T-helper 1 cell treated with Interleukin-12 subunit alpha and Interleukin-12 subunit beta and Interleukin-4 antibody, amounts not matched to agents 30 μg/mL and 1 μg/mL, for 36 hours (primary cell): ENCODE results near the gene BTD.

Experiments used
- H3K27ac Mint-ChIP-seq: one replicate; pipeline ENCODE4 v1.8.0; 2021; ENCODE audit warnings: mild to moderate bottlenecking, mixed read lengths
- H3K27me3 Mint-ChIP-seq: one replicate; pipeline ENCODE4 v1.8.0; 2021; ENCODE audit warnings: low read depth, mixed read lengths
- H3K36me3 Mint-ChIP-seq: one replicate; pipeline ENCODE4 v1.8.0; 2021; ENCODE audit warnings: low read depth, mixed read lengths
- H3K4me1 Mint-ChIP-seq: one replicate; pipeline ENCODE4 v1.8.0; 2021; ENCODE audit warnings: low read depth, mixed read lengths
- H3K4me3 Mint-ChIP-seq: one replicate; pipeline ENCODE4 v1.8.0; 2021; ENCODE audit warnings: mild to moderate bottlenecking, moderate library complexity, mixed read lengths
- H3K9me3 Mint-ChIP-seq: one replicate; pipeline ENCODE4 v1.8.0; 2021; ENCODE audit warnings: mixed read lengths

BTD gene

GRCh38 chr3:15637131-15637951 lies 35.8 kb downstream of the BTD start:
- peak overlapping the region; percentile 73 for H3K27ac Mint-ChIP-seq
- peaks cover 42% of the 10 kb centered on the region for H3K4me1 Mint-ChIP-seq
- H3K36me3 Mint-ChIP-seq, result peaks cover 2% of the 10 kb centered on the region
- H3K4me3 Mint-ChIP-seq, result peak overlapping the region; percentile 29
- no peaks in the 10 kb centered on the region for H3K27me3 Mint-ChIP-seq
- no peaks in the 10 kb centered on the region for H3K9me3 Mint-ChIP-seq

DNA sequence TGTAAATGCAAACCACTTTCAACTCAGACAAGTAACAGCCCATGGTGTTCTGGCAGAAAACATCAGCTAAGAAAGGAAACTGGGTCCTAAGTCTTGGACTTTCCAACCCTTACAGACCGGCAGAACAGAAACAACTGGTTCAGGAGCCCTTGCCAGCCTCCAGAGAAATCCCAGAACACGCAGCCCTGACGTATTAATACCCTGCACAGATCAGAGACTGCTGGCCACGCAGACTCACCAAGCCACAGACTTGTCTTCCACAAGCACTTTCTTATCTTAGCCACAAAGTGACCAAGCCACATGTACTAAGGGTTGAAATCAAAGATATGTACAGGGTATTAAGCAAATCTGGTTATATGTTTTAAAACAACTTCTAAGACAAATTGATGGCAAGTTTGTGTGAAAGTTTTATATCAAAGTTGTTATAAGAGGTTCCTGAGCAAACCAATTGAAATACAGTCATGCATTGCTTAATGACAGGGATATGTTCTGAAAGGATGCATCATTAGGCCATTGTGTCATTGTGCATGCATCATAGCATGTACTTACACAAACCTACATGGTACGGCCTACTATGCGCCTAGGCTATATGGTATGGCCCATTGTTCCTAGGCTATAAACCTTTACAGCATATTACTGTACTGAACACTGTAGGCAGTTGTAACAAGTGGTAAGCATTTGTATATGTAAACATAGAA lies 36.8 kb downstream of the BTD start:
- Mint-ChIP-seq H3K4me1 (peaks cover 42% of the 10 kb centered on the region), H3K27ac (peak overlapping the region; percentile 73), H3K4me3 (no peak overlapping the region), H3K9me3 (no peaks in the 10 kb centered on the region), H3K27me3 (no peaks in the 10 kb centered on the region), H3K36me3 (peaks cover 4% of the 10 kb centered on the region)

- H3K9me3 Mint-ChIP-seq, result no peaks in the 10 kb centered on the region
- no peak overlapping the region for H3K4me3 Mint-ChIP-seq
- peaks cover 7% of the 10 kb centered on the region for H3K36me3 Mint-ChIP-seq
- peaks cover 42% of the 10 kb centered on the region for H3K4me1 Mint-ChIP-seq
- no peaks in the 10 kb centered on the region for H3K27me3 Mint-ChIP-seq
- H3K27ac Mint-ChIP-seq, result no peak overlapping the region
Measured at GRCh38 chr3:15638891-15639262, 37.3 kb downstream of the BTD start.

GRCh38 chr3:15645246-15645645 lies 43.7 kb downstream of the BTD start:
- Mint-ChIP-seq H3K27ac (no peak overlapping the region), H3K27me3 (peaks cover 8% of the 10 kb centered on the region), H3K4me3 (no peak overlapping the region), H3K4me1 (peaks cover 50% of the 10 kb centered on the region), H3K9me3 (peaks cover 4% of the 10 kb centered on the region), H3K36me3 (peaks cover 19% of the 10 kb centered on the region)

DNA sequence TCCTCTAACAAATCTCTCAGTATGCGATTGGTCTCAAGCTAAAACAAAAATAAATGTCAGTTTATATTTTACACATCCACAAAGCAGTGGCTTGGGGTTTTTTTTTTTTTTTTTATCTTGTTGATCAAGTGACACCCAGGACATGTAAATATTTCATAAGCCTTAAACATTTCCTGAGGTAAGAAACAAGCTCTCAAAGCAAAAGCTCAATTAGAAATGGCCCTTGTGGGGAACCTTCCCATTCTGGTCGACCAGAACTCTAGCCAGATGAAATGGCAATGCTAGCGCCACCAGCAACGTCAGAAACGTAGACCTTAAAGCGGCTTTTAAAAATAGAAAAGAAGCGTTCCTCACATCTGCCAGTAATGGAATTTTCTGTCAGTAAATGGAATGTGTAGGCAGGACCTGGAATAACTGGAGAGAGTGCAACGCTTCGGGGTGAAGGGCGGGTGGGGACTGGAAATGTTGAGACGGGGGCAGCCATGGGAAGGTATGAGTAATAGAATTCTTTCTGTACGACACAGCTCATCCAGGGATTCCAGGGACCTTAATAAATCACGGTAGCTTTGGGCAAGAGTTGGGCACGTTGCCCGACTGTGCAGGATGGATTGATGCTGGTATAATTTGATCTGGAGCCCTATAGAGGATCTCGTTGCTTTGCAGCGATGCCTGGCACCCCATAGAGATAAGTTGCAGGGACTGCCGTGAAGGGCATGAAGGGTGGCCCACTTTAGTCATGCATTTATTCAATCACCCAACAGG lies 44.4 kb downstream of the BTD start:
- Mint-ChIP-seq H3K4me3 (no peak overlapping the region), H3K27ac (peak overlapping the region; percentile 17), H3K27me3 (peaks cover 12% of the 10 kb centered on the region), H3K9me3 (peaks cover 4% of the 10 kb centered on the region), H3K36me3 (peaks cover 19% of the 10 kb centered on the region), H3K4me1 (peaks cover 52% of the 10 kb centered on the region)

- Mint-ChIP-seq H3K4me1 (peaks cover 46% of the 10 kb centered on the region), H3K4me3 (peak overlapping the region; percentile 58), H3K27me3 (peaks cover 20% of the 10 kb centered on the region), H3K9me3 (peaks cover 4% of the 10 kb centered on the region), H3K27ac (peak overlapping the region; percentile 52), H3K36me3 (peaks cover 18% of the 10 kb centered on the region)
Measured at GRCh38 chr3:15646851-15647511, 45.4 kb downstream of the BTD start.

DNA sequence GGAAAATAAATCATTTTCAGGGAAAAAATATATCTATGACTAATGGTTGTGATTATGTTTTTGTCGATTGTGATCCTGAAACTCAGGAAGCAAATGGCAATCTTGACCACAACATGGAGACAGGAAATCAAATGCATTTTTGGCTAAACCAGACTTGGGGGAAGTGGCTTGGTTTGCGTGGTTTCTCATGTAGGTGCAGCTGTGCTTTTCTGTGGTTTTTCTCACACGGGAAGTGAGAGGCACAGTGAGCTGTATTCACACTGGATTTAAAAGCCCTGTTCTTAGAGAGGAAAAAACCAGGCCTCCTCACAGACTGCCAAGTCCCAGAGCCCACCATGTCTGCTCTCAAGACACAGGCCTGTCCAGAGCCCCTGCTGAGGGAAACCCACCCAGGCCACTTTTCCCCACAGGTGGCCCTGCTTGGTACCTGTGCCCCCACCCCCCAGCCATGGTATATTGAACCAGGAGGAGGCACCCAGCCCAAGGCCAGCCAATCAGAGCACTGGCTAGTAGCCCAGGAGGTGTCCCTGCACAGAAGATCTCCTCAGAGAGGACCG lies 46.1 kb downstream of the BTD start:
- H3K4me1 Mint-ChIP-seq, result peaks cover 44% of the 10 kb centered on the region
- H3K4me3 Mint-ChIP-seq, result peak overlapping the region; percentile 58
- peaks cover 22% of the 10 kb centered on the region for H3K27me3 Mint-ChIP-seq
- peaks cover 4% of the 10 kb centered on the region for H3K9me3 Mint-ChIP-seq
- H3K36me3 Mint-ChIP-seq, result peaks cover 18% of the 10 kb centered on the region
- peak overlapping the region; percentile 52 for H3K27ac Mint-ChIP-seq

DNA sequence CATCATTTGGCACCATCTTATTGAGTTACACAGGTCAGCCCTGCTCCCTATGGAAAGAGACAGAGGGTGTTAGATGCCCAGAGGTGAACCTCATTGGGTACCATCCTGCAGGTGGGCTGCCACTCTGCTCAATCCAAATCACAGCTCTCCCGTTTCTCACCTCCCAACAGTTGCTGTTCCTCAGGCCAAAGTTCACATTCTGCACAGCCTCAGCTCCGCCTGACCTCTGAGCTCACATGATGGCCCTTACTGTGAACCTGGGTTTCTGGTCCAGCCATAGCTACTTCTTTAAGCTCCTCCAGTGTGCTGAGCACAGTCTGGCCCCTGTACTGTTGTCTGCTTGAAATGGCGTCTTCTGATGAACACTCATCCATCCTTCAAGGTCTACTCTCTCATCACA lies 47.8 kb downstream of the BTD start:
- Mint-ChIP-seq H3K9me3 (peaks cover 9% of the 10 kb centered on the region), H3K4me1 (peaks cover 44% of the 10 kb centered on the region), H3K4me3 (no peak overlapping the region), H3K27me3 (peaks cover 23% of the 10 kb centered on the region), H3K27ac (peak overlapping the region; percentile 27), H3K36me3 (peaks cover 16% of the 10 kb centered on the region)

DNA sequence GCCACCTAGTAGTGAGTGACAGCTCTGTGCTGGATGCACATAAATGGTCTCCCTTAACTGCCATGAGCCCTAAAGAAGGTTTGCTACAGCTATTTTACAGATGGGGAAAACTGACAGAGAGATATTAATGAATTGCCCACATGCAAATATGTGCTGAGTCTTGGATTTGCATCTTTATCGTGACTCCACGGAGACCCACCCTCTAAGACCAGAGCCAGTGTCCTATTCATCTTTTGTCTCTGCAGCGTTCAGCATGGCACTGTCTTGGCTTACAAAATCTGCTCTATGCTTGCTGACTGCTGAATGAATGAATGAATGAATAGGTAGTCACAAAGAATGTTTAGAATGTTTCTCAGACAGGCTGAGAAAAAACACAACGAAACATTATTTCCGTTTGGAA lies 48.3 kb downstream of the BTD start:
- Mint-ChIP-seq H3K4me3 (no peak overlapping the region), H3K27me3 (peaks cover 23% of the 10 kb centered on the region), H3K4me1 (peaks cover 44% of the 10 kb centered on the region), H3K9me3 (peaks cover 11% of the 10 kb centered on the region), H3K36me3 (peaks cover 16% of the 10 kb centered on the region), H3K27ac (peak overlapping the region; percentile 27)

DNA sequence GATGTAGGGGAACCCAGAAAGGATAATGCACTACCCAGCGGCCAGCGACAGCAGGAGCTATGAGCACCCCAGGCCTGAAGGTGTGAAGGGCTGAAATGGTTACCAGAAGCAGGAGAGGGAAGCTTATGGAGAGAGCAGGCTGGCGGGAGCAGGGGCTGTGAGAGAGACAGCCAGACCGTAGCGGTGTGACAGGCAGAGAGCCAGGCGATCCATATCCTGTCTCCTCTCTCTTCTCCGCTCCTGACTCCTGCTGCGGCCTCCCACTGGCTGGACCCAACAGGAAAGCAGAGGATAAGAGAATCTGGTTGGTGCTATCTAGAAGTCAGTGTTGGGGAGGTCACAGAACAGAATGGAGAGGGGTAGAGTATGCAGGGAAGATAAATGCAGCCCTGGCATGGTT lies 49.9 kb downstream of the BTD start:
- Mint-ChIP-seq H3K9me3 (peaks cover 23% of the 10 kb centered on the region), H3K4me3 (no peak overlapping the region), H3K36me3 (peaks cover 17% of the 10 kb centered on the region), H3K27me3 (peaks cover 23% of the 10 kb centered on the region), H3K27ac (no peak overlapping the region), H3K4me1 (peaks cover 31% of the 10 kb centered on the region)

- H3K36me3 Mint-ChIP-seq, result peaks cover 21% of the 10 kb centered on the region
- H3K4me1 Mint-ChIP-seq, result peaks cover 13% of the 10 kb centered on the region
- H3K9me3 Mint-ChIP-seq, result peaks cover 37% of the 10 kb centered on the region
- no peak overlapping the region for H3K4me3 Mint-ChIP-seq
- H3K27me3 Mint-ChIP-seq, result peaks cover 23% of the 10 kb centered on the region
- no peak overlapping the region for H3K27ac Mint-ChIP-seq
Measured at GRCh38 chr3:15653321-15653720, 51.8 kb downstream of the BTD start.

GRCh38 chr3:15654127-15654526 lies 52.6 kb downstream of the BTD start:
- no peak overlapping the region for H3K27ac Mint-ChIP-seq
- H3K4me3 Mint-ChIP-seq, result no peak overlapping the region
- H3K9me3 Mint-ChIP-seq, result peaks cover 45% of the 10 kb centered on the region
- peaks cover 12% of the 10 kb centered on the region for H3K4me1 Mint-ChIP-seq
- peaks cover 23% of the 10 kb centered on the region for H3K27me3 Mint-ChIP-seq
- peaks cover 24% of the 10 kb centered on the region for H3K36me3 Mint-ChIP-seq

- no peak overlapping the region for H3K27ac Mint-ChIP-seq
- no peak overlapping the region for H3K4me3 Mint-ChIP-seq
- H3K4me1 Mint-ChIP-seq, result peaks cover 12% of the 10 kb centered on the region
- H3K9me3 Mint-ChIP-seq, result peaks cover 46% of the 10 kb centered on the region
- peaks cover 18% of the 10 kb centered on the region for H3K27me3 Mint-ChIP-seq
- peaks cover 24% of the 10 kb centered on the region for H3K36me3 Mint-ChIP-seq
Measured at GRCh38 chr3:15654891-15655290, 53.3 kb downstream of the BTD start.

- peaks cover 51% of the 10 kb centered on the region for H3K9me3 Mint-ChIP-seq
- H3K4me3 Mint-ChIP-seq, result no peak overlapping the region
- H3K27me3 Mint-ChIP-seq, result peaks cover 13% of the 10 kb centered on the region
- H3K27ac Mint-ChIP-seq, result no peak overlapping the region
- H3K4me1 Mint-ChIP-seq, result peaks cover 11% of the 10 kb centered on the region
- H3K36me3 Mint-ChIP-seq, result peaks cover 28% of the 10 kb centered on the region
Measured at GRCh38 chr3:15656342-15656741, 54.8 kb downstream of the BTD start.
